Activated T-helper 1 cell treated with anti-CD3 and anti-CD28 coated beads, Interleukin-2, amount 50 U/mL, for 16 hours (primary cell): Measurements from ENCODE around the gene BEGAIN.

Source experiments
- DNase-seq, 2 donors: peaks; one replicate each; pipeline ENCODE4 v3.0.0-alpha.2; 2020; ENCODE audit warnings: low read depth in 1 of 2, low spot score in 1 of 2

The BEGAIN gene

GRCh38 chr14:100582496-100583165, 4.6 kb downstream of the BEGAIN start:
- no peak for DNase-seq

GRCh38 chr14:100581228-100582145, 5.7 kb downstream of the BEGAIN start:
- DNase-seq: no peak

GRCh38 chr14:100580316-100581227, 6.6 kb downstream of the BEGAIN start:
- DNase-seq: no peak

GRCh38 chr14:100578552-100578951, 8.7 kb downstream of the BEGAIN start:
- DNase-seq: no peak

- DNase-seq: no peak
These were observed 9.2 kb downstream of the BEGAIN start for GRCh38 chr14:100577986-100578431.

- no peak for DNase-seq
These were observed 9.8 kb downstream of the BEGAIN start for GRCh38 chr14:100577321-100577985.

- DNase-seq: no peak
These were observed 10.8 kb downstream of the BEGAIN start for GRCh38 chr14:100576091-100577085.

- no peak for DNase-seq
These were observed 11.8 kb downstream of the BEGAIN start for GRCh38 chr14:100575266-100575995.

GRCh38 chr14:100574642-100575031, 12.6 kb downstream of the BEGAIN start:
- DNase-seq: no peak

- DNase-seq: no peak
These were observed 13.2 kb downstream of the BEGAIN start for GRCh38 chr14:100573757-100574641.

- DNase-seq: no peak
These were observed 14.0 kb downstream of the BEGAIN start for GRCh38 chr14:100573002-100573756.

- no peak for DNase-seq
These were observed 14.7 kb downstream of the BEGAIN start for GRCh38 chr14:100572543-100572942.

GRCh38 chr14:100571837-100572236, 15.4 kb downstream of the BEGAIN start:
- no peak for DNase-seq

GRCh38 chr14:100570726-100571454, 16.3 kb downstream of the BEGAIN start:
- no peak for DNase-seq

GRCh38 chr14:100569734-100570286, 17.4 kb downstream of the BEGAIN start:
- DNase-seq: no peak
